Fibroblast of skin of abdomen (primary cell): ENCODE measurements around the gene ERO1B.

Experiments
- DNase-seq: peaks from one replicate; pipeline ENCODE4 v3.0.0-alpha.2; 2013

ERO1B gene

GRCh38 chr1:236176337-236177336 is 105.1 kb downstream of the ERO1B start:
- DNase-seq: peak; percentile 6

GRCh38 chr1:236175642-236176336 is 106.0 kb downstream of the ERO1B start:
- DNase-seq: no peak

- no peak for DNase-seq
Observed at GRCh38 chr1:236173174-236173767, 108.5 kb downstream of the ERO1B start.

GRCh38 chr1:236172041-236172579 is 109.6 kb downstream of the ERO1B start:
- peak; percentile 59 for DNase-seq

GRCh38 chr1:236168716-236169429 is 112.9 kb downstream of the ERO1B start:
- peak; percentile 8 for DNase-seq

GRCh38 chr1:236167578-236167977 is 114.2 kb downstream of the ERO1B start:
- no peak for DNase-seq

GRCh38 chr1:236167154-236167553 is 114.6 kb downstream of the ERO1B start:
- no peak for DNase-seq

GRCh38 chr1:236166041-236166440 is 115.7 kb downstream of the ERO1B start:
- no peak for DNase-seq
